H1 (cell line): ENCODE data around the gene INHA. TPM values are rescaled to one million over a fixed set of nuclear protein-coding genes. Genes with fewer than 3 reads are reported as not detected.

Experiments
- CTCF ChIA-PET: fragments of 300-600 bp; sonication (Branson Sonifier 250); formaldehyde crosslinking; loops from one replicate; lab custom pipeline; 2021; ENCODE audit not compliant: partially characterized antibody; lab: Charles Lee
- POLR2A ChIA-PET: fragments of 300-600 bp; sonication (Branson Sonifier 250); formaldehyde crosslinking; loops from one replicate; lab custom pipeline; 2021; ENCODE audit warnings: inconsistent platforms; ENCODE audit not compliant: partially characterized antibody; lab: Charles Lee
- DNase-seq, 2 experiments: peaks; one replicate each; pipeline versions ENCODE4 v3.0.0 to v3.0.0-alpha.2; 2010 to 2022; ENCODE audit warnings: low spot score in 2 of 2, low read depth in 1 of 2, mixed read lengths in 1 of 2
- FAIRE-seq: peaks from 2 replicates; lab custom pipeline; 2011; peaks lifted over from hg19 to GRCh38; lab: Jason Lieb, UNC
- H2AFZ ChIP-seq: 2 replicates; pipeline ENCODE4 v1.8.1; 2012; ENCODE audit warnings: low read length, inconsistent platforms
- H2AK5ac ChIP-seq: 2 replicates; pipeline ENCODE4 v1.6.1; 2013; ENCODE audit warnings: low read depth, low read length
- H2BK120ac ChIP-seq: replicated peaks from 2 replicates; pipeline ENCODE3; 2013; ENCODE audit warnings: low read depth, low read length, inconsistent platforms
- H2BK12ac ChIP-seq: 2 replicates; pipeline ENCODE4 v1.6.1; 2013; ENCODE audit warnings: low read depth, low read length
- H2BK15ac ChIP-seq: 2 replicates; pipeline ENCODE4 v1.6.1; 2013; ENCODE audit warnings: low read length
- H2BK20ac ChIP-seq: 2 replicates; pipeline ENCODE4 v1.6.1; 2013; ENCODE audit warnings: low read length
- H2BK5ac ChIP-seq: 2 replicates; pipeline ENCODE4 v1.6.1; 2013; ENCODE audit warnings: low read depth, low read length
- H3K14ac ChIP-seq: 2 replicates; pipeline ENCODE4 v1.6.1; 2013; ENCODE audit warnings: inconsistent platforms; ENCODE audit not compliant: insufficient read length
- H3K18ac ChIP-seq: 2 replicates; pipeline ENCODE4 v1.6.1; 2013; ENCODE audit warnings: low read length; ENCODE audit errors: extremely low read depth
- H3K23ac ChIP-seq: 2 replicates; pipeline ENCODE4 v1.6.1; 2013; ENCODE audit warnings: inconsistent platforms; ENCODE audit not compliant: insufficient read length
- H3K23me2 ChIP-seq: 2 replicates; pipeline ENCODE4 v1.6.1; 2013; ENCODE audit warnings: low read depth, low read length
- H3K27ac ChIP-seq: 2 replicates; pipeline ENCODE4 v1.6.1; 2011; ENCODE audit warnings: low read depth, low read length, inconsistent platforms
- H3K27me3 ChIP-seq, 4 experiments: replicated peaks in 1 of 4; 1 replicate in 1 of 4; 2 replicates in 3 of 4; pipeline versions ENCODE4 v1.6.1 to v1.8.1; 2011 to 2013; ENCODE audit warnings: low read length in 3 of 4, mild to moderate bottlenecking in 3 of 4, inconsistent platforms in 2 of 4, mixed read lengths in 2 of 4, moderate library complexity in 1 of 4; ENCODE audit not compliant: control insufficient read depth in 3 of 4, insufficient read depth in 3 of 4; ENCODE audit errors: extremely low read depth in 1 of 4
- H3K36me3 ChIP-seq, 4 experiments: 2 replicates each; pipeline versions ENCODE4 v1.6.1 to v1.8.1; 2011 to 2013; ENCODE audit warnings: mild to moderate bottlenecking in 4 of 4, low read length in 3 of 4, moderate library complexity in 2 of 4, control low read depth in 1 of 4, inconsistent platforms in 1 of 4; ENCODE audit not compliant: insufficient read depth in 4 of 4, control insufficient read depth in 2 of 4
- H3K4ac ChIP-seq: replicated peaks from 2 replicates; pipeline ENCODE3; 2013; ENCODE audit warnings: low read length, low read depth, mixed read lengths, inconsistent platforms; ENCODE audit not compliant: insufficient read length
- H3K4me1 ChIP-seq, 4 experiments: replicated peaks in 1 of 4; 1 replicate in 1 of 4; 2 replicates in 3 of 4; pipeline versions ENCODE4 v1.6.1 to v1.8.1; 2011 to 2013; ENCODE audit warnings: low read length in 3 of 4, inconsistent platforms in 2 of 4, mixed read lengths in 1 of 4; ENCODE audit not compliant: insufficient read depth in 4 of 4, control insufficient read depth in 3 of 4
- H3K4me2 ChIP-seq, 2 experiments: 2 replicates each; pipeline versions ENCODE4 v1.6.1 to v1.8.1; 2011 to 2013; ENCODE audit warnings: low read depth in 2 of 2, low read length in 2 of 2, control low read depth in 1 of 2, inconsistent platforms in 1 of 2, mild to moderate bottlenecking in 1 of 2; ENCODE audit not compliant: insufficient read depth in 1 of 2
- H3K4me3 ChIP-seq, 4 experiments: fragments of 200-600, 300-600 bp in 1 of 4; sonication (generic), shearing (Covaris generic), sonication (Bioruptor Twin) in 1 of 4; 2 replicates each; pipeline versions ENCODE4 v1.5.1 to v1.8.1; 2011 to 2016; ENCODE audit warnings: low read length in 4 of 4, low read depth in 3 of 4, control low read depth in 2 of 4, inconsistent platforms in 2 of 4, mild to moderate bottlenecking in 2 of 4, mixed read lengths in 1 of 4, moderate library complexity in 1 of 4; ENCODE audit not compliant: insufficient read depth in 2 of 4; ENCODE audit errors: extremely low read depth in 1 of 4
- H3K56ac ChIP-seq: replicated peaks from 2 replicates; pipeline ENCODE3; 2013; ENCODE audit warnings: low read depth, mild to moderate bottlenecking, mixed read lengths, low read length, inconsistent platforms; ENCODE audit not compliant: insufficient read length
- H3K79me1 ChIP-seq: 2 replicates; pipeline ENCODE4 v1.6.1; 2013; ENCODE audit warnings: low read depth, low read length, control low read depth
- H3K79me2 ChIP-seq, 2 experiments: 2 replicates each; pipeline versions ENCODE4 v1.6.1 to v1.8.1; 2012 to 2013; ENCODE audit warnings: low read length in 2 of 2, mild to moderate bottlenecking in 2 of 2, inconsistent platforms in 1 of 2; ENCODE audit not compliant: insufficient read depth in 2 of 2, control insufficient read depth in 1 of 2
- H3K9ac ChIP-seq, 4 experiments: replicated peaks in 1 of 4; 1 replicate in 1 of 4; 2 replicates in 3 of 4; pipeline versions ENCODE4 v1.6.1 to v1.8.1; 2011 to 2013; ENCODE audit warnings: low read depth in 3 of 4, low read length in 3 of 4, control low read depth in 2 of 4, mild to moderate bottlenecking in 2 of 4, moderate library complexity in 2 of 4, inconsistent platforms in 1 of 4; ENCODE audit errors: extremely low read depth in 1 of 4
- H3K9me3 ChIP-seq, 2 experiments: 2 replicates each; pipeline versions ENCODE4 v1.6.1 to v1.8.1; 2012 to 2013; ENCODE audit warnings: mild to moderate bottlenecking in 2 of 2, moderate library complexity in 2 of 2, control low read depth in 1 of 2, inconsistent platforms in 1 of 2, low read depth in 1 of 2, low read length in 1 of 2, mixed read lengths in 1 of 2; ENCODE audit not compliant: insufficient read depth in 2 of 2
- H4K20me1 ChIP-seq, 2 experiments: replicated peaks in 1 of 2; 2 replicates each; pipeline versions ENCODE3 to v1.8.1; 2011 to 2013; ENCODE audit warnings: inconsistent platforms in 2 of 2, low read length in 2 of 2, mild to moderate bottlenecking in 1 of 2; ENCODE audit not compliant: insufficient read depth in 2 of 2, control insufficient read depth in 1 of 2
- H4K5ac ChIP-seq: 2 replicates; pipeline ENCODE4 v1.6.1; 2013; ENCODE audit warnings: low read length, low read depth, mixed read lengths, inconsistent platforms; ENCODE audit not compliant: insufficient read length
- H4K8ac ChIP-seq: 2 replicates; pipeline ENCODE4 v1.8.0; 2013; ENCODE audit warnings: mild to moderate bottlenecking, moderate library complexity, low read length, inconsistent platforms; ENCODE audit not compliant: insufficient read depth; ENCODE audit errors: extremely low read depth
- H4K91ac ChIP-seq: replicated peaks from 2 replicates; pipeline ENCODE3; 2013; ENCODE audit warnings: low read length, mixed read lengths, inconsistent platforms; ENCODE audit not compliant: insufficient read length
- ASH2L ChIP-seq: fragments of 200-600, 300-600 bp; sonication (generic); IDR thresholded peaks from one replicate; pipeline ENCODE4 v1.7.1; 2017; ENCODE audit warnings: low read length
- FOSL1 ChIP-seq: IDR thresholded peaks from 2 replicates; pipeline ENCODE4 v1.6.1; 2011; ENCODE audit warnings: mild to moderate bottlenecking, low read depth, low read length, moderate library complexity; ENCODE audit not compliant: insufficient read depth
- HDAC2 ChIP-seq, 2 experiments: fragments of 300-600 bp in 1 of 2; sonication (generic) in 1 of 2; IDR thresholded peaks; 2 replicates each; pipeline ENCODE4 v1.6.1; 2011 to 2012; ENCODE audit warnings: low read depth in 2 of 2, low read length in 2 of 2, mild to moderate bottlenecking in 2 of 2, moderate library complexity in 2 of 2, borderline replicate concordance in 1 of 2, inconsistent platforms in 1 of 2
- POLR2A ChIP-seq, 2 experiments: IDR thresholded peaks; 1 replicate in 1 of 2; 2 replicates in 1 of 2; pipeline ENCODE4 v1.6.1; 2011; ENCODE audit warnings: low read depth in 2 of 2, low read length in 2 of 2, mild to moderate bottlenecking in 2 of 2; ENCODE audit errors: control extremely low read depth in 1 of 2
- POLR2AphosphoS5 ChIP-seq: IDR thresholded peaks from 2 replicates; pipeline ENCODE4 v1.6.1; 2011; ENCODE audit warnings: low read depth, low read length
- SP4 ChIP-seq: IDR thresholded peaks from 2 replicates; pipeline ENCODE4 v1.6.1; 2012; ENCODE audit warnings: low read length, inconsistent platforms
- WGBS, 2 experiments: shearing (Covaris generic) in 1 of 2; methylation state at CpG; one replicate each; pipeline versions ENCODE4 v1.1.6 to v1.1.7; 2013 to 2015; ENCODE audit warnings: low lambda C conversion rate in 2 of 2, mixed read lengths in 2 of 2, inconsistent platforms in 1 of 2, low coverage in 1 of 2, missing lambda C conversion rate in 1 of 2; ENCODE audit not compliant: insufficient replicate concordance in 2 of 2, insufficient coverage in 1 of 2, insufficient read length in 1 of 2; ENCODE audit errors: extremely low coverage in 1 of 2, missing lambda C conversion rate in 1 of 2; 5-methylcytosine and 5-hydroxymethylcytosine counted together
- polyA plus RNA-seq, 7 experiments: library from polyadenylated mRNA; depleted of rRNA in 3 of 7; stranded (reverse) in 5 of 7; unstranded in 2 of 7; fragments of >200 nt in 5 of 7; fragments of 200-250 nt in 2 of 7; gene quantifications; 1 replicate in 5 of 7; 2 replicates in 1 of 7; 4 replicates in 1 of 7; pipeline versions ENCODE4 v1.2.1 to v1.2.3, GENCODE V29; 2011 to 2013; ENCODE audit warnings: missing spikeins in 2 of 7, mixed read lengths in 2 of 7
- total RNA-seq: library from RNA; stranded (reverse); fragmentation: NEBNext Ultra II Directional; extraction: Animal tissue kit (Norgen Biotek cat#: 25700); gene quantifications from 2 replicates; pipeline ENCODE4 v1.2.1, GENCODE V29; 2021

INHA gene
- total and polyA plus RNA-seq, 2 of the 8 experiments (the other 6 are each of a cell fraction or from before 2014, with no cell fraction given), result 0.65 to 2.7 TPM

DNA sequence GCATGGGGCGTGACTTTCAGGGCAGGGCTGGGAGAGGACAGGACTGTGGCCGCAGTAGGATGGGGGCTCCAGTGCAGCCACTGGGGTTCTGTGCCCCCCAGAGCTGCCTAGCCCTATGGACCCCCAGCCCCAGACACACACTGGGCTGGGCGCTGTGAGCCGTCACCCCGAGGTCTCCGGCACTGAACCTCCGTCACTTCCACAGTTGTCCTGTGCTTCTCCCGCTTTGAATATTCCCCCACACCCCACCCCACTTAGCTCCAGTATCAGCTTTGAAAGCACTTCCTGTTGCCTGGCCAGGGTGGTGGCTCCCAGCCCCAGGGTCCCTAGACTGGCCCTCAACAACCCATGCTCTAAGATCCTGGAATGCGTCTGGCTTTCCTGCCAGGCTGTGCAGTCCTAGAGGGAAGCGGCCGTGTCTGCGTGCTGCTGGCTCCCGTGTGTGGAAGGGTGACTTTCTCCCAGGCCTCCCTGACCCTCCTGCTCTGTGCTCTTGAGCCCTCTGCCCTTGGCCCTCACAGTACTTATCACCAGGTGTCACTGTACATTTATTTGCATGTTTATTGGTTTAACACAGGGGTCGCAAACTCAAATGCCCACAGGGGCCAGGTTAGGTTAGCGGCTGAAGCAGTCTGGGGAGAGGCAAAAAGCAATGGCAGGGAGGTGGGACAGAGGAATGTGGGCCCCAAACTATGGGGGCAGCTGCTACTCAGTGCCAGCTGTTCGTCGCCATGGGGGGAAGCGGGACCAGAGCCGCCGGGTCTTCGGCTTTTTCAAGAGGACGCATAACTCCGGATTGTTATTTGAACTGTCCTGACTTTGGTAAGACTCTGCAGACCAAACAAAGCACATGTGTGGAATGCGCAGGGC, 10.7 kb upstream of the INHA start:
- Histone ChIP-seq H4K5ac (no peak overlapping the region), H3K4me2 (peak overlapping the region; percentile 14 to 28; a peak in 3 of 4 replicates), H2BK5ac (peak overlapping the region; percentile 97)

More for the DNA sequence above, 10.7 kb upstream of the INHA start:
- WGBS, 2 experiments, result 83% methylated on average over 24 of the region's 24 CpGs; no CpG with 5 or more reads in 1 of the 2 experiments
- Histone ChIP-seq H3K14ac (no peak overlapping the region), H3K9me3 (no peaks in the 10 kb centered on the region), H3K27me3 (no peaks in the 10 kb centered on the region), H2BK12ac (peak overlapping the region; percentile 100), H3K56ac (no peak overlapping the region), H3K79me1 (0 out of 2 replicates have a peak, but pooled peaks cover 2% of the 10 kb centered on the region), H4K91ac (peak overlapping the region; percentile 92), H3K23me2 (no peaks in the 10 kb centered on the region), H4K8ac (no peak overlapping the region; the same call in 1 of the 2 replicates), H2BK15ac (peak overlapping the region; percentile 98), H2BK120ac (no peak overlapping the region), H3K4ac (peak overlapping the region; percentile 98), H2BK20ac (peak overlapping the region; percentile 97; the same call in 1 of the 2 replicates), H3K36me3 (peaks cover 0 to 32% (median 9%) of the 10 kb centered on the region in 4 experiments; a peak in 6 of 8 replicates), H3K27ac (peak overlapping the region; percentile 16; the same call in 1 of the 2 replicates), H2AK5ac (peak overlapping the region; percentile 97; the same call in 1 of the 2 replicates), H3K9ac (no peak overlapping the region; a peak in 2 of 7 replicates), H3K4me1 (peaks cover 6 to 53% (median 46%) of the 10 kb centered on the region in 4 experiments), H3K23ac (no peak overlapping the region), H3K4me3 (no peak overlapping the region), H4K20me1 (no peaks in the 10 kb centered on the region), H2AFZ (no peak overlapping the region), H3K79me2 (peaks cover 0 to 4% of the 10 kb centered on the region in 2 experiments; a peak in 1 of 4 replicates), H3K18ac (peak overlapping the region; percentile 95)
- TF ChIP-seq HDAC2 (IDR thresholded peaks at IDR 0.05; ENCODE audit: borderline replicate concordance in 1 of 2, low read depth in 2 of 2, low read length in 2 of 2), result no peak
- TF ChIP-seq ASH2L, result no peak
- TF ChIP-seq POLR2AphosphoS5, result peak; percentile 46; the same call in 1 of the 2 replicates
- peak in 1 of 2 experiments; percentile 69; a peak in 1 of 3 replicates for TF ChIP-seq POLR2A (IDR thresholded peaks at IDR 0.05; ENCODE audit: control extremely low read depth in 1 of 2, low read depth in 2 of 2, low read length in 2 of 2)
- no peak for TF ChIP-seq FOSL1
- no peak for TF ChIP-seq SP4
- FAIRE-seq (no peak), DNase-seq (no peak)
- CTCF ChIA-PET, result interaction anchor here (0.9 to 19.7 kb wide), 40 partner anchors 10 to 208 kb away, joined by 3 to 293 read pairs (median 5); partner anchors contain the start of genes CHPF, DNPEP, INHA and OBSL1
- POLR2A ChIA-PET, result interaction anchor here (0.8 to 17.5 kb wide), 17 partner anchors 8 to 140 kb away, joined by 3 to 293 read pairs (median 5); partner anchors contain the start of genes CHPF, INHA, OBSL1 and STK11IP
